OCI-LY1 (cell line): ENCODE results near the gene MAD1L1.

Experiments used
- H2AFZ ChIP-seq: fragments of 200-600 bp; sonication (generic), shearing (Covaris generic); 2 replicates; pipeline ENCODE4 v1.6.0; 2014; ENCODE audit warnings: antibody characterized with exemption, mild to moderate bottlenecking, low read length
- H3F3A ChIP-seq: fragments of 200-600 bp; sonication (generic), shearing (Covaris generic); 2 replicates; pipeline ENCODE4 v1.6.0; 2014; ENCODE audit warnings: mild to moderate bottlenecking, antibody characterized with exemption, low read length, moderate library complexity; ENCODE audit not compliant: insufficient read depth
- H3K27ac ChIP-seq: fragments of 200-600 bp; sonication (generic); 2 replicates; pipeline ENCODE4 v1.5.1; 2014; ENCODE audit warnings: low read length, mixed run types, mild to moderate bottlenecking, low read depth; ENCODE audit not compliant: poor library complexity, severe bottlenecking
- H3K27me3 ChIP-seq: fragments of 200-600 bp; sonication (generic); 2 replicates; pipeline ENCODE4 v1.6.0; 2014; ENCODE audit warnings: antibody characterized with exemption, mild to moderate bottlenecking, low read length, moderate library complexity; ENCODE audit not compliant: insufficient read depth
- H3K36me3 ChIP-seq: fragments of 200-600 bp; sonication (generic); 2 replicates; pipeline ENCODE4 v1.6.1; 2014; ENCODE audit warnings: mild to moderate bottlenecking, antibody characterized with exemption, low read length, moderate library complexity, mixed read lengths; ENCODE audit not compliant: insufficient read depth
- H3K4me1 ChIP-seq: fragments of 200-600 bp; sonication (generic); 2 replicates; pipeline ENCODE4 v1.5.1; 2014; ENCODE audit warnings: mild to moderate bottlenecking, low read length, moderate library complexity; ENCODE audit not compliant: insufficient read depth, severe bottlenecking
- H3K4me2 ChIP-seq: fragments of 200-600 bp; sonication (generic), shearing (Covaris generic); 2 replicates; pipeline ENCODE4 v1.6.1; 2014; ENCODE audit warnings: low read length
- H3K4me3 ChIP-seq: fragments of 200-600 bp; sonication (generic); 2 replicates; pipeline ENCODE4 v1.5.1; 2014; ENCODE audit warnings: low read length, low read depth, mild to moderate bottlenecking, mixed read lengths; ENCODE audit not compliant: poor library complexity, severe bottlenecking
- H3K79me2 ChIP-seq: fragments of 200-600 bp; shearing (Covaris generic); 2 replicates; pipeline ENCODE4 v1.6.1; 2016; ENCODE audit warnings: mixed run types, low read length, mixed read lengths; ENCODE audit not compliant: insufficient read depth
- H3K9ac ChIP-seq: fragments of 200-600 bp; sonication (generic), shearing (Covaris generic); 2 replicates; pipeline ENCODE4 v1.6.1; 2014; ENCODE audit warnings: mild to moderate bottlenecking, low read length, mixed read lengths
- H3K9me2 ChIP-seq: fragments of 200-600 bp; sonication (generic), shearing (Covaris generic); 2 replicates; pipeline ENCODE4 v1.6.1; 2014; ENCODE audit warnings: low read depth, mild to moderate bottlenecking, low read length, mixed read lengths
- H3K9me3 ChIP-seq: fragments of 200-600 bp; shearing (Covaris generic); 2 replicates; pipeline ENCODE4 v1.6.1; 2014; ENCODE audit warnings: low read length, mixed read lengths
- H4K20me1 ChIP-seq: fragments of 200-600 bp; sonication (generic), shearing (Covaris generic); 2 replicates; pipeline ENCODE4 v1.6.0; 2016; ENCODE audit warnings: mild to moderate bottlenecking, low read length; ENCODE audit not compliant: insufficient read depth
- CTCF ChIP-seq: fragments of 200-600 bp; sonication (generic), shearing (Covaris generic); IDR thresholded peaks from 2 replicates; pipeline ENCODE4 v1.5.1; 2017; ENCODE audit warnings: mild to moderate bottlenecking, antibody characterized with exemption, low read length, moderate library complexity, mixed read lengths
- EZH2 ChIP-seq: fragments of 200-600 bp; sonication (generic), shearing (Covaris generic); IDR thresholded peaks from 2 replicates; pipeline ENCODE4 v1.8.0; 2017; ENCODE audit warnings: borderline replicate concordance, mixed run types, mild to moderate bottlenecking, antibody characterized with exemption, low read length, moderate library complexity, mixed read lengths

The MAD1L1 gene

GRCh38 chr7:1848013-1848640 lies 384.6 kb downstream of the MAD1L1 start:
- no peak overlapping the region for H3K4me2 ChIP-seq
- H4K20me1 ChIP-seq: no peaks in the 10 kb centered on the region
- H3K4me1 ChIP-seq: peaks cover 18% of the 10 kb centered on the region
- TF ChIP-seq EZH2 (no peak), CTCF (no peak)
- H3K27me3 ChIP-seq: no peaks in the 10 kb centered on the region
- H2AFZ ChIP-seq: no peak overlapping the region
- H3K79me2 ChIP-seq: no peaks in the 10 kb centered on the region
- H3K9ac ChIP-seq: no peak overlapping the region
- no peaks in the 10 kb centered on the region for H3K9me3 ChIP-seq
- H3K4me3 ChIP-seq: no peak overlapping the region
- H3F3A ChIP-seq: no peaks in the 10 kb centered on the region
- no peak overlapping the region for H3K27ac ChIP-seq
- no peaks in the 10 kb centered on the region for H3K9me2 ChIP-seq
- no peaks in the 10 kb centered on the region for H3K36me3 ChIP-seq

DNA sequence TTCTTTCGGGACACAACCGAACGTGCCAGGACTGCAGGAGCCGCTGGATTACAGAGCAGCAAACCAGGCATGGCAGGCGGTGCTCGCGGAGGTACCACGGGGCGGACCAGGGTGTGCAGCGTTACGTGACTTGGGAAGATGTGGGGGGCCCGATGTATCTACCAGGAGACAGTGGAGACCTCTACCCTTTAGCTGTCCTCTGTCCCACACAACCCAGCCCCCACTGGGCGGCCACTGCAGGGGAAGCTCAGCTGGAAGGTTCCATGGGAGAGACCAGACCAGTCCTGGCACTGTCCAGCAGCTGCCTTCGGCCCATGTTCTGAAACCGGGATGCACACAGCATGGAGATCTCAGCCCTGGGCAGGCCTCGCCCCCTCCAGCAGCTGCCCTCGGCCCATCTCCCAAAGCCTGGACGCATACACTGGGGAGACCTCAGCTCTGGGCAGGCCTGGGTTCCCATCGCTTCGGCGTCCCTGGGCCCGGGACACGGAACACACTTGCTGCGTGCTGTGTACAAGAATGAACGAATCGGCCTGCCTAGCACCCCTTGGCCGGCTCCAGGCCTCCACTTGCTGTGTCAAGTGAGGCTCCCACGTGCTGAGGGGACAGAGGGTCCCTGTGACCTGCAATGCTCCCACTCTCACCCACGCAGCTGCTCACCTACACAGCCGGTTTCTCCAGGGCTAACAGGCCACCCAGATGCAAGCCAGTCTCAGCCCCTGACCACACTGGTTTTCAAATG lies 385.3 kb downstream of the MAD1L1 start:
- H3K27ac ChIP-seq: no peak overlapping the region
- no peaks in the 10 kb centered on the region for H3K36me3 ChIP-seq

DNA sequence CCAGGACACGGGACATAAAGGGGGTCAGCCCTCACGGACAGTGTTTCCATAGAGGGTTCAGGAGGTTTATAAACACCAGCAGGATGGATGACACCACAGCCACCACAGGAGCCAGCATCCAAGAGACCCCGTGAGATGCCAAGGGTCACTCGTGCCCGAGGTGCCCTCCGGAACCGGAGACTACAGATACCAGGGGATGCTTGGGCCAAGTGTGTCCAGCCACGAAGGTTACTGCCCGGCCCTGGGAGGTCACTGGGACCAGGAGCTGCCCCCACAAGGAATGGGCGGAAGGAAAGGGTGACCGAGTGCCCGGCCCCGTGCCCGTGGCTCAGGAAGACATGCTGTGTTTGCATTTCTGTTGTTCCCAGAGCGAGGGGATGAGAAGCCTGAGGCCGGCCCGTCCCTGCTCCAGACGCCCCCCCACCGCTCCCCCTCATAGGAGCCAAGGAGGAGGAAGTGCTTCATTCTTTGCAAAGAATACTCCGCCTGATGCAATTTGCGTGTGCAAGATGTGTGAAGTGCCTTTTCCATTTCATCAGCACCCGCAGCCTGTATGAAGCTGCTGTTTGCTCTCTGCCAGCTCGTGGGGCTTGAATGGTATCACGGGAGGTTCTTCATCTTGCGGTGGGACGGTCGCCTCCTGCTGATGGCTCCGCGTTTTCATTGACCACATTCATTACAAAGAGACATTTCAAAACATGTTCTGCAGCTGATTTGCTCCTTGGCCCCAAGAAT lies 386.2 kb downstream of the MAD1L1 start:
- no peaks in the 10 kb centered on the region for H3K9me2 ChIP-seq
- peaks cover 18% of the 10 kb centered on the region for H3K4me1 ChIP-seq
- no peak overlapping the region for H3K4me3 ChIP-seq
- no peaks in the 10 kb centered on the region for H4K20me1 ChIP-seq
- H3K36me3 ChIP-seq: no peaks in the 10 kb centered on the region
- H3K27me3 ChIP-seq: no peaks in the 10 kb centered on the region
- H3K4me2 ChIP-seq: no peak overlapping the region
- no peaks in the 10 kb centered on the region for H3K9me3 ChIP-seq
- H3K9ac ChIP-seq: no peak overlapping the region
- no peak overlapping the region for H3K27ac ChIP-seq
- H2AFZ ChIP-seq: no peak overlapping the region
- TF ChIP-seq CTCF (no peak), EZH2 (no peak)
- no peaks in the 10 kb centered on the region for H3K79me2 ChIP-seq
- H3F3A ChIP-seq: no peaks in the 10 kb centered on the region

More for the DNA sequence above, 385.3 kb downstream of the MAD1L1 start:
- peaks cover 18% of the 10 kb centered on the region for H3K4me1 ChIP-seq
- H3F3A ChIP-seq: no peaks in the 10 kb centered on the region
- H3K79me2 ChIP-seq: no peaks in the 10 kb centered on the region
- no peaks in the 10 kb centered on the region for H3K9me3 ChIP-seq
- H3K4me2 ChIP-seq: no peak overlapping the region
- no peaks in the 10 kb centered on the region for H4K20me1 ChIP-seq
- H3K9me2 ChIP-seq: no peaks in the 10 kb centered on the region
- H2AFZ ChIP-seq: no peak overlapping the region
- H3K9ac ChIP-seq: no peak overlapping the region
- no peak overlapping the region for H3K4me3 ChIP-seq
- TF ChIP-seq CTCF (no peak), EZH2 (no peak)
- H3K27me3 ChIP-seq: no peaks in the 10 kb centered on the region
